ENCODE results near the gene RBM47. TPM values are rescaled to one million over a fixed set of nuclear protein-coding genes. Genes with fewer than 3 reads are reported as not detected.
"Not testable (repeated sequence)": the region's sequence is repeated elsewhere in the genome, so short reads cannot be mapped to it uniquely, and the experiment has no call there.

Gene RBM47
- total and polyA plus RNA-seq, 12 donors = 0.41 to 14.0 (median 2.1) TPM

GRCh38 chr4:40434126-40434687 is 195.5 kb downstream of the RBM47 start:
- Histone ChIP-seq H3K27me3 (no peaks in the 10 kb centered on the region), H3K4me3 (no peak overlapping the region), H3K9me3 (peaks cover 0 to 5% (median 0%) of the 10 kb centered on the region in 11 donors), H3K36me3 (peaks cover 0 to 56% (median 0%) of the 10 kb centered on the region in 9 donors), H3K4me1 (no peaks in the 10 kb centered on the region), H3K27ac (no peak overlapping the region)
- ATAC-seq (no peak), DNase-seq (no peak)
- WGBS, 2 donors = 96% methylated on average over 6 of the region's 6 CpGs
- intact Hi-C loops (cut with DNase I) = no loop called here
- TF ChIP-seq, protein P1, sequence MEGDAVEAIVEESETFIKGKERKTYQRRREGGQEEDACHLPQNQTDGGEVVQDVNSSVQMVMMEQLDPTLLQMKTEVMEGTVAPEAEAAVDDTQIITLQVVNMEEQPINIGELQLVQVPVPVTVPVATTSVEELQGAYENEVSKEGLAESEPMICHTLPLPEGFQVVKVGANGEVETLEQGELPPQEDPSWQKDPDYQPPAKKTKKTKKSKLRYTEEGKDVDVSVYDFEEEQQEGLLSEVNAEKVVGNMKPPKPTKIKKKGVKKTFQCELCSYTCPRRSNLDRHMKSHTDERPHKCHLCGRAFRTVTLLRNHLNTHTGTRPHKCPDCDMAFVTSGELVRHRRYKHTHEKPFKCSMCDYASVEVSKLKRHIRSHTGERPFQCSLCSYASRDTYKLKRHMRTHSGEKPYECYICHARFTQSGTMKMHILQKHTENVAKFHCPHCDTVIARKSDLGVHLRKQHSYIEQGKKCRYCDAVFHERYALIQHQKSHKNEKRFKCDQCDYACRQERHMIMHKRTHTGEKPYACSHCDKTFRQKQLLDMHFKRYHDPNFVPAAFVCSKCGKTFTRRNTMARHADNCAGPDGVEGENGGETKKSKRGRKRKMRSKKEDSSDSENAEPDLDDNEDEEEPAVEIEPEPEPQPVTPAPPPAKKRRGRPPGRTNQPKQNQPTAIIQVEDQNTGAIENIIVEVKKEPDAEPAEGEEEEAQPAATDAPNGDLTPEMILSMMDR (IDR thresholded peaks at IDR 0.05) = no peak

GRCh38 chr4:40432504-40432903 is 197.2 kb downstream of the RBM47 start:
- H3K4me3 ChIP-seq = no peak overlapping the region
- TF ChIP-seq, protein P1 (IDR thresholded peaks at IDR 0.05) = no peak
- no peak for ATAC-seq
- H3K4me1 ChIP-seq = peaks cover 0 to 3% (median 0%) of the 10 kb centered on the region in 9 donors
- DNase-seq = no peak
- 97% methylated on average over 10 of the region's 10 CpGs for WGBS, 2 donors
- H3K27me3 ChIP-seq = no peaks in the 10 kb centered on the region
- no peak overlapping the region for H3K27ac ChIP-seq
- H3K9me3 ChIP-seq = peaks cover 0 to 2% (median 0%) of the 10 kb centered on the region in 11 donors
- peaks cover 0 to 52% (median 0%) of the 10 kb centered on the region in 9 donors for H3K36me3 ChIP-seq
- intact Hi-C loops (cut with DNase I) = no loop called here

DNA sequence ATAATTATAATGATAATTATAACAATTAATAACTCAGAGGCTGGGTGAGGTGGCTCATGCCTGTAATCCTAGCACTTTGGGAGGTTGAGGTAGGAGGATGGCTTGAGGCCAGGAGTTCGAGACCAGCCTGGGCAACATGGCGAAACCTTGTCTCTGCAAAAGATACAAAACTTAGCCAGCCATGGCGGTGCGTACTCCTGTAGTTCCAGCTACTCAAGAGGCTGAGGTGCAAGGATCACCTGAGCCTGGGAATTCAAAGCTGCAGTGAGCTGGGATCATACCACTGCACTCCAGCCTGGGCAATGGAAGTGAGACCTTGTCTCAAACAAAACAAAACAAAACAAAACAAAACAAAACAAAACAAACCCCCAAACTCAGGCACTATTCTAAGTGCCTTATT is 201.8 kb downstream of the RBM47 start:
- H3K27ac ChIP-seq; intact Hi-C loops (cut with DNase I); H3K27me3 ChIP-seq; DNase-seq; H3K9me3 ChIP-seq; H3K4me3 ChIP-seq; H3K4me1 ChIP-seq; ATAC-seq: not testable (repeated sequence)
- H3K36me3 ChIP-seq = peaks cover 0 to 54% (median 0%) of the 10 kb centered on the region in 9 donors
- WGBS, 2 donors = 88 to 93% methylated on average over 4 of the region's 4 CpGs

DNA sequence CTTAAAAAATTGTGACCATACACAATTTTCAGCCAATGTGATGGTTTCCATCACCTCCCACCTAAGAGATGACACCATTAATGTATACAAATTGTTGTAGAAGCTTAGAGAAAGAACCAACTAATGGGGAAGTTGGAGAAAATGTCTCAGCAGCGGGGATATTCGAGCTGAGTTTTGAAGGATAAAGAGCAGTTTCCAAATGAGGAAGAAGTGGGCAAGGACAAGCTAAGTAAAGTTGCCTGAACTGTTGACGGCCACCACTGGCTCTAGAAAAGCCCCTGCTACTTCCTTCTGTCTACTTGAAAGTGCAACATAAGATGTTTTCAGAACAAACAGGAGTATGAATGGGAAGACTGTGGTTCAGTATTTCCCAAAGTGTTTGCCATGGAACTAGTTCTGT is 202.5 kb downstream of the RBM47 start:
- Histone ChIP-seq H3K9me3 (no peaks in the 10 kb centered on the region), H3K4me1 (peaks cover 0 to 5% (median 0%) of the 10 kb centered on the region in 9 donors), H3K27me3 (peaks cover 0 to 4% (median 0%) of the 10 kb centered on the region in 7 donors), H3K4me3 (no peak overlapping the region), H3K27ac (no peak overlapping the region), H3K36me3 (peaks cover 0 to 51% (median 0%) of the 10 kb centered on the region in 9 donors)
- TF ChIP-seq, protein P1 (IDR thresholded peaks at IDR 0.05) = no peak
- WGBS, 2 donors = 72 to 73% methylated on average over 3 of the region's 3 CpGs
- ATAC-seq (no peak), DNase-seq (no peak)
- intact Hi-C loops (cut with DNase I) = no loop called here
